NCI-H1930 (cell line): ENCODE measurements around the gene TIAM2.

Experiments
- DNase-seq, 2 experiments: peaks; one replicate each; lab custom pipeline; 2025; lab: John Stamatoyannopoulos, UW

TIAM2 gene

DNA sequence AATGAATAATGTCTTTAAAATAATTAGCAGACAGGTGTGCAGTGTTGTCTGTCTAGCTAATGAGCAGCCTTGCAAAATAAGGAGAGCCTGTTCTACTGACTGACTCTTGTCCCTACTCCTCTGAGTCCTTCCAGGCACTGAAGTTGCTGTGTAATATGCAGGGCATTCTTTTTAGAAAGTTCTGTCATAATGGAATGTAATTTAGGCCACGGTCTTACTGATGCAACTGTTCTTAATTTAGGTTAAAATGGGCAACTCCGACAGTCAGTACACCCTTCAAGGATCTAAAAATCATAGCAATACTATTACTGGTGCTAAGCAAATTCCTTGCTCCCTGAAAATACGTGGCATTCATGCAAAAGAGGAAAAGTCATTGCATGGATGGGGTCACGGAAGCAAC, 133.9 kb downstream of the TIAM2 start:
- DNase-seq, result no peak

DNA sequence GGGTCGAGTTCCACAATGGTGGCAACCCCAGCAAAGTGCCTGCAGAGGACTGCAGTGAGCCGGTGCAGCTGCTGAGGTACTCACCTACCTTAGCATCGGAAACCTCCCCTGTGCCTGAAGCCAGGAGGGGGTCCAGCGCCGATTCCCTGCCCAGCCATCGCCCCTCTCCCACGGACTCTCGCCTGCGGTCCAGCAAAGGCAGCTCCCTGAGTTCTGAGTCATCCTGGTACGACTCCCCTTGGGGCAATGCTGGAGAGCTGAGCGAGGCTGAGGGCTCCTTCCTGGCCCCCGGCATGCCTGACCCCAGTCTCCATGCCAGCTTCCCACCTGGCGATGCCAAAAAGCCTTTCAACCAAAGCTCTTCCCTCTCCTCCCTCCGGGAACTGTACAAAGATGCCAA, 134.6 kb downstream of the TIAM2 start:
- no peak for DNase-seq

GRCh38 chr6:155130161-155130853, 135.2 kb downstream of the TIAM2 start:
- DNase-seq, result no peak

DNA sequence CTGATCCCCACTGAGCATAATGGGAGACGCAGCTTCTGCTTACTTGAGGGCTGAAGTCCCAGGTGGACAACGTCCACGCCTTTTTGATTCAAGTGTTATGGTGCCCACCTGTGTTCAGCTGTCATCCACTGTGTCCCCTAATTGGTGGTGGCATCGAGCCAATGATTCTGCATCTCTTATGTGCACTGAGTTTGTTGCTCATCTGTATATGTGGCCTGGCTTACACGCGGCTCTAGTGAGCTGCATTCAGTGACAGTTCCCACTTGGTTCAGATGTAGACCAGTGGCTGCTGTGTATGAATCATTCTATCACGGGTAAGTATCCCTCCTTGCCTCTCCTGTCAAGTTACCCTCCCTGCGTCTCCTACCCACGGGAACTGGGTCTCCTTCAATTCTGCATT, 137.5 kb downstream of the TIAM2 start:
- no peak for DNase-seq

- no peak for DNase-seq
These were observed 145.9 kb downstream of the TIAM2 start for GRCh38 chr6:155141002-155141401.

DNA sequence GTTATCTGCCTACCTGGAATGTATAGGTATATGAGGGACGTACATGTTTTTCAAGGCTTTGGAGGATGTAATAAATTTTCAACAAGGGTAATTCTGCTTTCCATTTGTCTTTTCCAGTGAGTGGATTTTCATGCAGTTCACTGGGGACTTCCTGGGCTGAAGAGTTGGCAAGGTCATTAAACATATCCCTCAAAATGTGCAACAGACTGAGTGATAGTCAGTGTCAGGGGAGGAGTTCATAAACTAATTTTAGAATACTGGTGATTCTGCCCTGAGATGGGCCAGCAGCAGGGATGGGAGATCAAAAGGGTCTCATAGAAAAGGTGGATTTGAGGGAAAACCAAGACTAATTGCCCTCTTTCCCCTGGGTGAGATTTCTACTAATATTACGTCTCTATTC, 146.4 kb downstream of the TIAM2 start:
- DNase-seq, result no peak

DNA sequence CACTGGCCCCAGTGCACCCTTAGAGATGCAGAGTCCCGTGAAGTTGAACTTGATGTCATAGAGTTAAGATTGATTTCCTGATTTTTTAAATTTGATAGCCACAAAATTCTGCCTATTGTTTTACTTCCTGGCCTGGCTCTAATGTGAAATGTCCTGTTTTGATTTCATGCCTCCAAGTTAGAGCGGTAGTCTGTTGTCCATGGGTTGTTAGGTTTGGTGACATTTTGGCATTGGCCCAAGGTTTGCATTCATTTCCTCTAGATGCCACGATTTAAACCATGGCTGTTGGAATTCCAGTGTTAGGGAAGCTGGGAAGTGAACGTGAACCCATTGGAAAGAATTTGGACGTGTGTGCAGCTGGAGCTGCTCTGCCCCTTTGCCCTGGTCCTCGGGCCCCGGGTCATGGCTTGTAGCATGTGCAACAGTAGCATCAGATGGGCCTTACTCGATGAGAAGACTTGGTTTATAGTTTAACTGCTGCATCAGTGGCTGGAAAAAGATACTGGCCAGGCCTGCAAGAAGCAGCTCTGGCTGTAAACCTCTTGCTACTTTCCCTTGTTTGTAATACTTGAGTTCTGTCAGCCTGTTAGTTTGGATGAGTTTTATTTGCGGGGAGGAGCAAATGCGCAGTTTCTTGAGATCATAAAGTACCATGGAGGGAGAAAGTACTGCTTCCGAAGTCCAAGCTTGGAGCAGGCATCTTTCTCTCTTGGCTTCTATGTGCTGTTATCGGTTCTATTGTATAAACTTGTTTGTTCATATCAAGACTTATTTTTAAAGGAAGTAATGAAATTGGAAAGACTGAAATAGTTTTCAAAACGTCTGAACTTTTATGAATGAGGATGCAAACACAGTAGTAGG, 147.3 kb downstream of the TIAM2 start:
- no peak for DNase-seq

- no peak for DNase-seq
These were observed 148.0 kb downstream of the TIAM2 start for GRCh38 chr6:155143029-155143577.

DNA sequence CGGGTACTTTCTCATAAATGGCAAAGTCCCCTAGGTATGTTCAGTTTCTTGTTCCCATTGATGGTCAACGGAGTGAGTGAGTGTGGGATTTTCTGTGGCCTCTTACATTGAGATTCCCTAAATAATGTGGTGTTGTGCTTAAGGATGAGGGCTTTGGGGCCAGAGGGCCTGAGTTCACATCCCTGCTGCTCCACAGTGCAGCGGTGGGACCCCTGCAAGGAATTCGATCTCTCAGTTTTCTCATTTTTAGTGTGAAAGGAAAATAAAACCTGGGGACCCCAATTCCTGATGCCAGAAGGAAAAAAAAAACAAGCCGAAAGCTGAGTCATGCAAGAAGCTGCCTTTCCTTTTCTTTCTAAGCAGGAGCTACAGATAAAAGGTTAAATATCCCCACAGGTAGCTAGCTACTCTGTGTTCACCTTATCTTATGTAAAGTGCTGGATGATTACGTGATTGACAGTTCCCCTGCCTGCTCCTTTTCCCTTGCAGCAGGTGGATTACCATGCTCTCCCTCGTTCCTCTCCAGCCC, 148.5 kb downstream of the TIAM2 start:
- DNase-seq, result no peak

GRCh38 chr6:155146205-155146604, 151.1 kb downstream of the TIAM2 start:
- DNase-seq, result no peak

- DNase-seq, result no peak
These were observed 153.0 kb downstream of the TIAM2 start for GRCh38 chr6:155147958-155148663.

DNA sequence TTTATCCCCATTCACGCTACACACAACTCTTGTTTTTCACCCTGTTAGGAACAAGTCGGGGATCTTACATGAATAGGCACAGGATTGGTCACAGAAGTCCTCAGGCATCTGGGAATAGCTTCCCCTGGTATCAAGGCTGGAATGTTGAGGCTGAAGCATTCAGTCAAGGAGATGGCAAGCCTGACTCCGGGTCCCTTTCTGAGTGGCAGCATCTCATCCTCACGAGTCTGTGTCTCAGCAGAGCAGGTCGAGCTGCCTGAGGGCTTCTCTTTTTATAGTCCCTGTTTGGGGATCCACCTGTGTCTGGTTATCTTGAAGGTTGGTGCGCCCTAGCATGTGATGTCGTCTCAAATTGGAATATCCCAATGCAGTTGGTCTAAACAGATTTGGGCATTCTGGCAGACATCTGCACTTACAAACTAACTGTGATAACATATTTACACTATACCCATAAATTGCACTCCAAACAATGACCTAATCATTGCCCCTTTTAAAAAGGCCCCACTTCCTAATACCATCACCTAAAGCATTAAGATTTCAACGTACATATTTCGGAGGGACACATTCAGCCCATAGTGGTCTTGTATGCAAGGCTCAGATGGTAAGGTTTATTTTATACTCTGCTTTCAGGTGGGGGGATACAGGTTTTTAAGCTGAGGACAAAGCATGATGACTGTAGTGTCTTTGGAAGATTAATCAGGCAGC, 156.0 kb downstream of the TIAM2 start:
- no peak for DNase-seq

- no peak for DNase-seq
These were observed 157.3 kb downstream of the TIAM2 start for GRCh38 chr6:155152211-155153076.

DNA sequence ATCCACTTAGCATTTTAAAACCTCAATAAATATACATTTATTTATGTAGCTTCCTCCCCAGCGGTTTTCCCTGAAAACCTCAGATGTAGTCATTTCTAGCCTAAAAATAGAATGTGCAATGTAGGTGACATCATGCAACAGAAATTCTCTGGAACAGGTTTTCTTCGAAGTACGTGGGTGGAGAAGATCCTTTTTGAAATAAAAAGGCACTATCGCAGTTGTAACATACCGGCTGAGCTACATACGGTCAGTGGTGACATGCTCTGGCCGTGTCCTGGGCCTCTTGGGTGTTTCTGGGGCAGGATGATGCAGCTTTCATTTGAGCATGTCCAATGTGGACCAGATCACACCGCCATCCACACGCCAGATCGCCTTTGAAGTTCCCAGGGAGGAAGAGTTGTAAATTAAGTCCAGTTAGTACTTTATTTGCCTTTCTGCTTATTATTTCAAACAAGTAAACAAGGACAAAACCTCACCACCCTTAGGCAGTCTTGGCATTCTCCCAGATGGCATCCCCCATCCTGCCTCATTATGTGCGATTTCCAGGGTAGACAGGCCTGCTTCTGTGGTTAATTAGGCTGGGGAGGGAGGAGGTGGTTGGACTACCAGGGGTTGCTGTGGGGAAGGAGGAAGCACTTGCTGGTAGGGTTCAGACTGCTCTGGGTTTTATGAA, 159.2 kb downstream of the TIAM2 start:
- no peak for DNase-seq

- DNase-seq, result no peak
These were observed 160.8 kb downstream of the TIAM2 start for GRCh38 chr6:155155787-155156447.

GRCh38 chr6:155157101-155157500, 162.0 kb downstream of the TIAM2 start:
- DNase-seq, result no peak

GRCh38 chr6:155158030-155158843, 163.1 kb downstream of the TIAM2 start:
- no peak for DNase-seq

DNA sequence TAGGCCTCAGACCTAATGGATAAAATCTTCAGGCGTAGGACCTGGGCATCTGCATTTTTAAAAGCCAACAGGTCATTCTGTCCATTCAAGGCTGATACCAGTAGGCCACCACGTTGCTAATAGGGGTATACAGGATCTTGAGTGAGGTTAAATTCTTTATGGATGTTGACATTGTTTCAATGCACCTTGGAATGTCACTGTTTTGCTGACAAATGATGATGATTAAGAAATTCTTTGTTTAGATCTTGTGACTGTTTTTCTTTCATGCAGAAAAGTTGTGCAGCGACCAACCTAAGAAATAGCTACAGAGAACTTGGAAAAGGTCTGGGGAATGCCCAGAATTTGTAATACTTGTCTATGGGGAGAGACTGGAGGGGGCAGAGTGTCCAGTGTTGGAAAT, 167.6 kb downstream of the TIAM2 start:
- no peak for DNase-seq

DNA sequence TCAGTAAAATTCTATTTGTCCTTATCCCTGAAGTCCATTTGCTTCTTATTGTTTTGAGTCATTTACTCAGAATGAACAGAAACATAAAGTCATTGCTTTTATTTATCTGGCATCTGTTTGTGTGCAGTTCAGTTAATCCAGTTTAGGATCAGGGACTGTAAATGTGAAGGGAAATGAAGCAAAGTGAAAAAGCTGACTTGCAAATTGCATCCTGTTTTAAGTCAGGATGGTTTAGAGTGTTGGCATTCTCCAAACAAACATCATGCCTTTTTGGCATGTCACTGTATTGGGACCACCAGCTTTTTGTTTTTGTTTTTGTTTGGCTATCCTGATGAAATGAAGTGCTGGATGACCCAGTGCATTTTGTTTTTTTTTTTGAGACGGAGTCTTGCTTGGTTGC, 168.5 kb downstream of the TIAM2 start:
- DNase-seq, result no peak
